ENCODE measurements around the gene COTL1.

Gene COTL1

DNA sequence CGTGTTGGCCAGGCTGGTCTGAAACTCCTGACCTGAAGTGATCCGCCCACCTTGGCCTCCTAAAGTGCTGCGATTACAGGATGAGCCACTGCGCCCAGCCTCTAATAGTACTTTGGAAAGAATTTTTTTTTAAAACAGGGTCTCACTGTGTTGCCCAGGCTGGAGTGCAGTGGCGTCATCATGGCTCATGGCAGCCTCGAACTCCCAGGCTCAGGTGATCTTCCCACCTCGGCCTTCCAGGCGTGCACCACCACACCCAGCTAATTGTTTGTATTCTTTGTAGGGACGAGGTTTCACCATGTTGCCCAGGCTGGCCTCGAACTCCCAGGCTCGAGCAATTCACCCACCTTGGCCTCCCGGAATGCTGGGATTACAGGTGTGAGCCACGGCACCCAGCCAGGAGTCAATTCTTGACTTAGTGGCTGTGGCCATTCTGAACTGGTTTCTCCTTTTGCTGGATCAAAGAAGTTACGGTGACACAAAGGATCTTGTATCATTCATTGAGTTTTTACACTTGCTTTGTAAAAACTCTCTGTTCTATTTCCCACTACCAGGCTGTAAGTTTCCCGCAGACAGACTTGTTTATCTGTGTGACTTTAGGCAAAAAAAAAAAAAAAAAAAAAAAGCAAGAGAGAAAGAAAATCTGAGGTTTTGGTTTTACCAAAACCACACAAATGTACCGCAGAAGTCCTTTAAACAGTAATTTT lies 12.7 kb upstream of the COTL1 start:
- Histone ChIP-seq H3K4me1 (ENCODE audit: low read depth, poor library complexity, severe bottlenecking) (peaks cover 29% of the 10 kb centered on the region), H3K4me3 (IDR thresholded peaks at IDR 0.05; ENCODE audit: insufficient read depth, low read depth, low read length) (no peak overlapping the region), H3K79me2 (ENCODE audit: insufficient read depth, low read depth) (no peaks in the 10 kb centered on the region), H3K27me3 (ENCODE audit: insufficient read depth, low read depth) (peaks cover 5% of the 10 kb centered on the region; the same call in 1 of the 2 replicates), H3K36me3 (ENCODE audit: insufficient read depth) (no peaks in the 10 kb centered on the region), H2AFZ (ENCODE audit: low read depth) (no peak overlapping the region), H3K9ac (no peak overlapping the region), H3K4me2 (peak overlapping the region; percentile 30; the same call in 1 of the 2 replicates), H4K20me1 (ENCODE audit: insufficient read depth) (no peaks in the 10 kb centered on the region), H3K27ac (no peak overlapping the region)
- TF ChIP-seq, protein P1, sequence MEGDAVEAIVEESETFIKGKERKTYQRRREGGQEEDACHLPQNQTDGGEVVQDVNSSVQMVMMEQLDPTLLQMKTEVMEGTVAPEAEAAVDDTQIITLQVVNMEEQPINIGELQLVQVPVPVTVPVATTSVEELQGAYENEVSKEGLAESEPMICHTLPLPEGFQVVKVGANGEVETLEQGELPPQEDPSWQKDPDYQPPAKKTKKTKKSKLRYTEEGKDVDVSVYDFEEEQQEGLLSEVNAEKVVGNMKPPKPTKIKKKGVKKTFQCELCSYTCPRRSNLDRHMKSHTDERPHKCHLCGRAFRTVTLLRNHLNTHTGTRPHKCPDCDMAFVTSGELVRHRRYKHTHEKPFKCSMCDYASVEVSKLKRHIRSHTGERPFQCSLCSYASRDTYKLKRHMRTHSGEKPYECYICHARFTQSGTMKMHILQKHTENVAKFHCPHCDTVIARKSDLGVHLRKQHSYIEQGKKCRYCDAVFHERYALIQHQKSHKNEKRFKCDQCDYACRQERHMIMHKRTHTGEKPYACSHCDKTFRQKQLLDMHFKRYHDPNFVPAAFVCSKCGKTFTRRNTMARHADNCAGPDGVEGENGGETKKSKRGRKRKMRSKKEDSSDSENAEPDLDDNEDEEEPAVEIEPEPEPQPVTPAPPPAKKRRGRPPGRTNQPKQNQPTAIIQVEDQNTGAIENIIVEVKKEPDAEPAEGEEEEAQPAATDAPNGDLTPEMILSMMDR (conservative IDR thresholded peaks at IDR 0.05; ENCODE audit: low read depth, low read length): no peak

DNA sequence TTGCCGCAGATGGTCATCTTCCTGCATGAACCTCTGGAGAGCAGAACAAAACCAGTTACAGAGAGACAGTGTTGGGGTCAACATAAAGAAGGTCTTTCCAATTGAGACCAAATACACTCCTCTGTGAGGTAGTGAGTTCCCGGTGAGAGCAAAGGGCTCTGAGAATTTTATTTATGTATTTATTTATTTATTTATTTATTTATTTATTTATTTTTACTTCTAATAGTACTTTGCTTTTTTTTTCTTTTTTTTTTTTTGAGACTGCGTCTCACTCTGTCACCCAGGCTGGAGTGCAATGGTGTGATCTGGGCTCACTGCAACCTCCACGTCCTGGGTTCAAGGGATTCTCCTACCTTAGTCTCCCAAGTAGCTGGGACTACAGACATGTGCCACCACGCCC lies 12.1 kb upstream of the COTL1 start:
- H3K79me2 ChIP-seq (ENCODE audit: insufficient read depth, low read depth): no peaks in the 10 kb centered on the region
- TF ChIP-seq, protein P1 (conservative IDR thresholded peaks at IDR 0.05; ENCODE audit: low read depth, low read length): no peak
- H3K4me1 ChIP-seq (ENCODE audit: low read depth, poor library complexity, severe bottlenecking): peaks cover 29% of the 10 kb centered on the region
- peaks cover 5% of the 10 kb centered on the region; the same call in 1 of the 2 replicates for H3K27me3 ChIP-seq (ENCODE audit: insufficient read depth, low read depth)
- no peak overlapping the region for H3K4me2 ChIP-seq
- H3K4me3 ChIP-seq (IDR thresholded peaks at IDR 0.05; ENCODE audit: insufficient read depth, low read depth, low read length): no peak overlapping the region
- H4K20me1 ChIP-seq (ENCODE audit: insufficient read depth): no peaks in the 10 kb centered on the region
- no peak overlapping the region for H3K9ac ChIP-seq
- H3K27ac ChIP-seq: no peak overlapping the region
- H3K36me3 ChIP-seq (ENCODE audit: insufficient read depth): no peaks in the 10 kb centered on the region
- no peak overlapping the region for H2AFZ ChIP-seq (ENCODE audit: low read depth)

DNA sequence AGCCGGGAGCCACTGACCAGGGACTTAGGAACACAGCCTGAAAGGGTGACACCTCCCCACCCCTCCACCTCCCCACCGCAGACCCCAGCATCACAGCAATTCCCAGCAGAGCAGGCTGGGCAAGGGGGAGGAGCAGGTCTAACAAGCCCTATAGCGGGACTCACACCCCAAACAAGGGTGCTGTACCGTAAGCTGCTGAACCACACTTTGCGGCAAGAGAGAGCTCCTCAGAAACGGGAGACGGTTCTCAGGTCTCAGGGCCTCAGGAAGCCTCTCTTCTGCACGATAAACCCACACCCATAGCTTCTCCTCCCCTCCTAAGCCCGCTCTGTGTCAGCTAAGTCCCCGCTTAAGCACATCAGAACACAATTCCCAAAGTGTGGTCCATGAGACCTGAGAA lies 11.7 kb upstream of the COTL1 start:
- Histone ChIP-seq H3K27me3 (ENCODE audit: insufficient read depth, low read depth) (peaks cover 5% of the 10 kb centered on the region; the same call in 1 of the 2 replicates), H3K79me2 (ENCODE audit: insufficient read depth, low read depth) (no peaks in the 10 kb centered on the region), H3K4me1 (ENCODE audit: low read depth, poor library complexity, severe bottlenecking) (peaks cover 29% of the 10 kb centered on the region), H2AFZ (ENCODE audit: low read depth) (no peak overlapping the region), H3K4me2 (no peak overlapping the region), H4K20me1 (ENCODE audit: insufficient read depth) (no peaks in the 10 kb centered on the region), H3K27ac (no peak overlapping the region), H3K4me3 (IDR thresholded peaks at IDR 0.05; ENCODE audit: insufficient read depth, low read depth, low read length) (no peak overlapping the region), H3K36me3 (ENCODE audit: insufficient read depth) (no peaks in the 10 kb centered on the region), H3K9ac (no peak overlapping the region)
- TF ChIP-seq, protein P1 (conservative IDR thresholded peaks at IDR 0.05; ENCODE audit: low read depth, low read length): no peak

DNA sequence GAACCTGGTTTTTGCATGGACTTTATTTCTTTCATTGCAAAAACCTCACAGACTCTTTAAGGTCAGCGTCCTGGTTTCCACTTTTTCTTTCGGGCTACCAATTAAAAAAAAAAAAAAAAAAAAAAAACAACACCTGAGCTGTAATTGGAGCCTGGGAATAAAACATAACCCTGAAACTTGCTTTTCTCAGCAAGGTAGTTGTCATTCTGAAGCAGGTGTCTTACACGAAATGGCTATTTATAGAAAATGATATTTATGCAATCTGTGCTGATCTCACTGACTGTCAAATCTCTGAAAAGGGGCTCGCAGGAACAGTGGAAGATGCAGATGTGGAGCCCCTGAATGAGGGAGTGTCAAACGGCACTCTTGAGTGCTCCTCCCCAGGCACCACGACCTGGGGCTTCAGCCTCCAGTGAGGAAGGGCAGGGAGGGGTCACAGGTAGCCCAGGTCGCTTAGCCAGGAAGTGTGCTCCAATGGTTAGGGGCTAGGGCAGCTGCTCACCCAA lies 10.4 kb upstream of the COTL1 start:
- Histone ChIP-seq H3K4me2 (peak overlapping the region; percentile 60; the same call in 1 of the 2 replicates), H3K4me1 (ENCODE audit: low read depth, poor library complexity, severe bottlenecking) (peaks cover 29% of the 10 kb centered on the region), H4K20me1 (ENCODE audit: insufficient read depth) (no peaks in the 10 kb centered on the region), H3K79me2 (ENCODE audit: insufficient read depth, low read depth) (no peaks in the 10 kb centered on the region), H3K9ac (no peak overlapping the region), H3K27ac (no peak overlapping the region), H3K36me3 (ENCODE audit: insufficient read depth) (no peaks in the 10 kb centered on the region), H3K27me3 (ENCODE audit: insufficient read depth, low read depth) (peaks cover 8% of the 10 kb centered on the region; the same call in 1 of the 2 replicates), H3K4me3 (IDR thresholded peaks at IDR 0.05; ENCODE audit: insufficient read depth, low read depth, low read length) (no peak overlapping the region), H2AFZ (ENCODE audit: low read depth) (no peak overlapping the region)
- TF ChIP-seq, protein P1 (conservative IDR thresholded peaks at IDR 0.05; ENCODE audit: low read depth, low read length): no peak
